HUES64 (cell line): Measurements from ENCODE around the gene PCYT2.

Source experiments
- H3K27ac ChIP-seq: 2 replicates; pipeline ENCODE4 v1.7.0; 2013; ENCODE audit warnings: low read depth, low read length, inconsistent platforms
- H3K27me3 ChIP-seq: 2 replicates; pipeline ENCODE4 v1.6.1; 2013; ENCODE audit warnings: mild to moderate bottlenecking, low read length; ENCODE audit not compliant: insufficient read depth
- H3K36me3 ChIP-seq: 2 replicates; pipeline ENCODE4 v1.6.1; 2013; ENCODE audit warnings: mild to moderate bottlenecking, low read length; ENCODE audit not compliant: insufficient read depth
- H3K4me1 ChIP-seq: 2 replicates; pipeline ENCODE4 v1.6.1; 2013; ENCODE audit warnings: mild to moderate bottlenecking, low read length, moderate library complexity; ENCODE audit not compliant: insufficient read depth
- H3K4me3 ChIP-seq: 2 replicates; pipeline ENCODE4 v1.5.1; 2013; ENCODE audit warnings: mild to moderate bottlenecking, low read length, moderate library complexity
- H3K9ac ChIP-seq: 2 replicates; pipeline ENCODE4 v1.6.1; 2013; ENCODE audit warnings: mild to moderate bottlenecking, low read depth, low read length
- H3K9me3 ChIP-seq: 2 replicates; pipeline ENCODE4 v1.6.1; 2013; ENCODE audit warnings: low read depth, low read length; ENCODE audit not compliant: insufficient read depth
- WGBS: fragments of 150-250, 120-280 bp; methylation state at CpG from one replicate; pipeline ENCODE4 v1.1.7; 2013; ENCODE audit warnings: missing lambda C conversion rate; 5-methylcytosine and 5-hydroxymethylcytosine counted together

Gene PCYT2

GRCh38 chr17:81854974-81855774 is 56.0 kb downstream of the PCYT2 start:
- Histone ChIP-seq H3K4me3 (no peak overlapping the region), H3K36me3 (peaks cover 83% of the 10 kb centered on the region), H3K9ac (no peak overlapping the region), H3K27ac (no peak overlapping the region), H3K9me3 (no peaks in the 10 kb centered on the region), H3K27me3 (no peaks in the 10 kb centered on the region), H3K4me1 (0 out of 2 replicates have a peak, but pooled peaks cover 5% of the 10 kb centered on the region)
- WGBS, result 96% methylated on average over 29 of the region's 29 CpGs

- Histone ChIP-seq H3K4me1 (no peaks in the 10 kb centered on the region), H3K36me3 (peaks cover 81% of the 10 kb centered on the region), H3K4me3 (no peak overlapping the region), H3K9me3 (no peaks in the 10 kb centered on the region), H3K27me3 (no peaks in the 10 kb centered on the region), H3K9ac (no peak overlapping the region), H3K27ac (no peak overlapping the region)
- WGBS, result 96% methylated on average over 12 of the region's 12 CpGs
Observed at GRCh38 chr17:81852237-81852636, 59.0 kb downstream of the PCYT2 start.

- Histone ChIP-seq H3K4me3 (no peak overlapping the region), H3K36me3 (peaks cover 82% of the 10 kb centered on the region), H3K27me3 (no peaks in the 10 kb centered on the region), H3K9me3 (no peaks in the 10 kb centered on the region), H3K9ac (no peak overlapping the region), H3K4me1 (no peaks in the 10 kb centered on the region), H3K27ac (no peak overlapping the region)
- 97% methylated on average over 16 of the region's 16 CpGs for WGBS
Observed at GRCh38 chr17:81851423-81851822, 59.8 kb downstream of the PCYT2 start.
